ENCODE measurements around the gene CAMTA1.

Gene CAMTA1

GRCh38 chr1:6984986-6985385 lies 199.7 kb downstream of the CAMTA1 start:
- H3K27me3 ChIP-seq (ENCODE audit: control insufficient read depth, insufficient read depth, low read length, poor library complexity, severe bottlenecking), result no peaks in the 10 kb centered on the region
- H3K4me1 ChIP-seq (ENCODE audit: control insufficient read depth, insufficient read depth, low read length), result peaks cover 21% of the 10 kb centered on the region
- no peak overlapping the region for H3K4me3 ChIP-seq (ENCODE audit: insufficient read depth, low read depth, low read length)
- 44 to 56% methylated on average over 7 of the region's 7 CpGs for WGBS, 2 experiments
- H3K36me3 ChIP-seq (ENCODE audit: control insufficient read depth, insufficient read depth, low read length), result no peaks in the 10 kb centered on the region
- H3K9me3 ChIP-seq (ENCODE audit: control insufficient read depth, low read length), result no peaks in the 10 kb centered on the region
- no peak overlapping the region for H3K27ac ChIP-seq (ENCODE audit: insufficient read depth, low read depth, low read length, poor library complexity, severe bottlenecking)

GRCh38 chr1:6985549-6986276 lies 200.5 kb downstream of the CAMTA1 start:
- no peaks in the 10 kb centered on the region for H3K9me3 ChIP-seq (ENCODE audit: control insufficient read depth, low read length)
- H3K4me1 ChIP-seq (ENCODE audit: control insufficient read depth, insufficient read depth, low read length), result peaks cover 26% of the 10 kb centered on the region
- WGBS, 2 experiments, result 88 to 89% methylated on average over 16 to 17 of the region's 17 CpGs
- H3K27ac ChIP-seq (ENCODE audit: insufficient read depth, low read depth, low read length, poor library complexity, severe bottlenecking), result no peak overlapping the region
- H3K36me3 ChIP-seq (ENCODE audit: control insufficient read depth, insufficient read depth, low read length), result no peaks in the 10 kb centered on the region
- no peaks in the 10 kb centered on the region for H3K27me3 ChIP-seq (ENCODE audit: control insufficient read depth, insufficient read depth, low read length, poor library complexity, severe bottlenecking)
- H3K4me3 ChIP-seq (ENCODE audit: insufficient read depth, low read depth, low read length), result no peak overlapping the region

- Histone ChIP-seq H3K27me3 (ENCODE audit: control insufficient read depth, insufficient read depth, low read length, poor library complexity, severe bottlenecking) (no peaks in the 10 kb centered on the region), H3K4me3 (ENCODE audit: insufficient read depth, low read depth, low read length) (no peak overlapping the region), H3K36me3 (ENCODE audit: control insufficient read depth, insufficient read depth, low read length) (no peaks in the 10 kb centered on the region), H3K4me1 (ENCODE audit: control insufficient read depth, insufficient read depth, low read length) (peaks cover 26% of the 10 kb centered on the region), H3K27ac (ENCODE audit: insufficient read depth, low read depth, low read length, poor library complexity, severe bottlenecking) (no peak overlapping the region), H3K9me3 (ENCODE audit: control insufficient read depth, low read length) (no peaks in the 10 kb centered on the region)
- WGBS, 2 experiments, result 95 to 96% methylated on average over 8 of the region's 8 CpGs
Observed at GRCh38 chr1:6986281-6986680, 201.0 kb downstream of the CAMTA1 start.

GRCh38 chr1:6987940-6988339 lies 202.7 kb downstream of the CAMTA1 start:
- Histone ChIP-seq H3K4me3 (ENCODE audit: insufficient read depth, low read depth, low read length) (no peak overlapping the region), H3K27me3 (ENCODE audit: control insufficient read depth, insufficient read depth, low read length, poor library complexity, severe bottlenecking) (no peaks in the 10 kb centered on the region), H3K9me3 (ENCODE audit: control insufficient read depth, low read length) (no peaks in the 10 kb centered on the region), H3K27ac (ENCODE audit: insufficient read depth, low read depth, low read length, poor library complexity, severe bottlenecking) (no peak overlapping the region), H3K4me1 (ENCODE audit: control insufficient read depth, insufficient read depth, low read length) (peaks cover 26% of the 10 kb centered on the region), H3K36me3 (ENCODE audit: control insufficient read depth, insufficient read depth, low read length) (no peaks in the 10 kb centered on the region)
- WGBS, 2 experiments, result 91 to 92% methylated on average over 9 of the region's 9 CpGs

GRCh38 chr1:6988796-6989195 lies 203.5 kb downstream of the CAMTA1 start:
- WGBS, 2 experiments, result 95 to 98% methylated on average over 3 of the region's 3 CpGs

GRCh38 chr1:6989212-6990159 lies 204.2 kb downstream of the CAMTA1 start:
- Histone ChIP-seq H3K4me1 (ENCODE audit: control insufficient read depth, insufficient read depth, low read length) (peaks cover 24% of the 10 kb centered on the region), H3K27me3 (ENCODE audit: control insufficient read depth, insufficient read depth, low read length, poor library complexity, severe bottlenecking) (no peaks in the 10 kb centered on the region), H3K9me3 (ENCODE audit: control insufficient read depth, low read length) (no peaks in the 10 kb centered on the region), H3K4me3 (ENCODE audit: insufficient read depth, low read depth, low read length) (no peak overlapping the region), H3K27ac (ENCODE audit: insufficient read depth, low read depth, low read length, poor library complexity, severe bottlenecking) (no peak overlapping the region), H3K36me3 (ENCODE audit: control insufficient read depth, insufficient read depth, low read length) (no peaks in the 10 kb centered on the region)
- WGBS, 2 experiments, result 67 to 69% methylated on average over 13 of the region's 13 CpGs

More at GRCh38 chr1:6988796-6989195, 203.5 kb downstream of the CAMTA1 start:
- Histone ChIP-seq H3K4me1 (ENCODE audit: control insufficient read depth, insufficient read depth, low read length) (peaks cover 26% of the 10 kb centered on the region), H3K9me3 (ENCODE audit: control insufficient read depth, low read length) (no peaks in the 10 kb centered on the region), H3K27ac (ENCODE audit: insufficient read depth, low read depth, low read length, poor library complexity, severe bottlenecking) (no peak overlapping the region), H3K27me3 (ENCODE audit: control insufficient read depth, insufficient read depth, low read length, poor library complexity, severe bottlenecking) (no peaks in the 10 kb centered on the region), H3K36me3 (ENCODE audit: control insufficient read depth, insufficient read depth, low read length) (no peaks in the 10 kb centered on the region), H3K4me3 (ENCODE audit: insufficient read depth, low read depth, low read length) (no peak overlapping the region)

GRCh38 chr1:6991266-6991665 lies 206.0 kb downstream of the CAMTA1 start:
- no peak overlapping the region for H3K27ac ChIP-seq (ENCODE audit: insufficient read depth, low read depth, low read length, poor library complexity, severe bottlenecking)
- H3K27me3 ChIP-seq (ENCODE audit: control insufficient read depth, insufficient read depth, low read length, poor library complexity, severe bottlenecking), result no peaks in the 10 kb centered on the region
- peaks cover 10% of the 10 kb centered on the region for H3K4me1 ChIP-seq (ENCODE audit: control insufficient read depth, insufficient read depth, low read length)
- H3K36me3 ChIP-seq (ENCODE audit: control insufficient read depth, insufficient read depth, low read length), result no peaks in the 10 kb centered on the region
- WGBS, 2 experiments, result 100% methylated on average over 1 of the region's 1 CpG; no CpG with 5 or more reads in 1 of the 2 experiments
- H3K9me3 ChIP-seq (ENCODE audit: control insufficient read depth, low read length), result no peaks in the 10 kb centered on the region
- no peak overlapping the region for H3K4me3 ChIP-seq (ENCODE audit: insufficient read depth, low read depth, low read length)

- Histone ChIP-seq H3K27ac (ENCODE audit: insufficient read depth, low read depth, low read length, poor library complexity, severe bottlenecking) (no peak overlapping the region), H3K36me3 (ENCODE audit: control insufficient read depth, insufficient read depth, low read length) (no peaks in the 10 kb centered on the region), H3K4me3 (ENCODE audit: insufficient read depth, low read depth, low read length) (no peak overlapping the region), H3K4me1 (ENCODE audit: control insufficient read depth, insufficient read depth, low read length) (no peaks in the 10 kb centered on the region), H3K9me3 (ENCODE audit: control insufficient read depth, low read length) (no peaks in the 10 kb centered on the region), H3K27me3 (ENCODE audit: control insufficient read depth, insufficient read depth, low read length, poor library complexity, severe bottlenecking) (no peaks in the 10 kb centered on the region)
- 82 to 84% methylated on average over 5 of the region's 5 CpGs for WGBS, 2 experiments
Observed at GRCh38 chr1:6995789-6996188, 210.5 kb downstream of the CAMTA1 start.

GRCh38 chr1:6996371-6996770 lies 211.1 kb downstream of the CAMTA1 start:
- H3K27me3 ChIP-seq (ENCODE audit: control insufficient read depth, insufficient read depth, low read length, poor library complexity, severe bottlenecking), result no peaks in the 10 kb centered on the region
- no peaks in the 10 kb centered on the region for H3K36me3 ChIP-seq (ENCODE audit: control insufficient read depth, insufficient read depth, low read length)
- no peaks in the 10 kb centered on the region for H3K4me1 ChIP-seq (ENCODE audit: control insufficient read depth, insufficient read depth, low read length)
- no peak overlapping the region for H3K27ac ChIP-seq (ENCODE audit: insufficient read depth, low read depth, low read length, poor library complexity, severe bottlenecking)
- H3K9me3 ChIP-seq (ENCODE audit: control insufficient read depth, low read length), result no peaks in the 10 kb centered on the region
- no peak overlapping the region for H3K4me3 ChIP-seq (ENCODE audit: insufficient read depth, low read depth, low read length)

- no peaks in the 10 kb centered on the region for H3K27me3 ChIP-seq (ENCODE audit: control insufficient read depth, insufficient read depth, low read length, poor library complexity, severe bottlenecking)
- no peaks in the 10 kb centered on the region for H3K36me3 ChIP-seq (ENCODE audit: control insufficient read depth, insufficient read depth, low read length)
- no peak overlapping the region for H3K27ac ChIP-seq (ENCODE audit: insufficient read depth, low read depth, low read length, poor library complexity, severe bottlenecking)
- H3K4me1 ChIP-seq (ENCODE audit: control insufficient read depth, insufficient read depth, low read length), result no peaks in the 10 kb centered on the region
- no peak overlapping the region for H3K4me3 ChIP-seq (ENCODE audit: insufficient read depth, low read depth, low read length)
- no peaks in the 10 kb centered on the region for H3K9me3 ChIP-seq (ENCODE audit: control insufficient read depth, low read length)
- WGBS, 2 experiments, result 91 to 92% methylated on average over 8 to 10 of the region's 10 CpGs
Observed at GRCh38 chr1:6996866-6997265, 211.6 kb downstream of the CAMTA1 start.
